ENCODE results near the gene RYR3. TPM values are rescaled to one million over a fixed set of nuclear protein-coding genes. Genes with fewer than 3 reads are reported as not detected.

RYR3 gene
- total and polyA plus RNA-seq, 4 donors = 0.88 to 23.1 (median 13.8) TPM

DNA sequence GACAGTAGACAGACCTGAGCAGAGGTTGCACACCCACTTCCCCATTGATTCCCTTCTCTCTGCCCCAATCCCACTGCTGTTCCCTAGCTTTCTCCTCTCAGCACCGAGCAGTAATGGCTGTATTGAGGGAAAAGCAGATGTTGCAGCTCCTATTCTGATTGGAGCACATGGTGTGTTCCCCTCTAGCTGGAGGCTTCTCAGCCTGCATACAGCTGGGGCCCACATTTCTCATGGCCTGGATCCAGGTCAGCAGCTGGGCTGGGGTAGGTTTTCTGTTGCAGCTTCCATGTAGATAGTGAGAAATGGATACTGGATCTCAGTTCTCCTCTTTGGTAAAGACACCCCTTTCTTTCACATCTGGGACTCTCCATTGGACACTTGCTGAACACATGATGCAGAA is 50.1 kb downstream of the RYR3 start:
- intact Hi-C loops (cut with DNase I) = no loop called here
- peaks cover 0 to 3% of the 10 kb centered on the region in 2 donors for H3K36me3 ChIP-seq (ENCODE audit: control insufficient read depth in 1 of 2, insufficient read depth in 2 of 2, low read length in 1 of 2)
- no peaks in the 10 kb centered on the region for H3K9me3 ChIP-seq (ENCODE audit: control insufficient read depth, low read length)
- ATAC-seq (ENCODE audit: low FRiP score) (no peak), DNase-seq (no peak)
- H3K27ac ChIP-seq (ENCODE audit: low read depth in 1 of 2, low read length in 2 of 2) = no peak overlapping the region
- no peak overlapping the region for H3K4me3 ChIP-seq (ENCODE audit: low read length in 2 of 2)
- 66 to 69% methylated on average over 1 of the region's 1 CpG for WGBS, 2 donors
- no peaks in the 10 kb centered on the region for H3K27me3 ChIP-seq (ENCODE audit: control insufficient read depth in 1 of 2, insufficient read depth in 2 of 2, low read length in 1 of 2)
- H3K4me1 ChIP-seq (ENCODE audit: control insufficient read depth in 1 of 2, insufficient read depth in 2 of 2, low read length in 2 of 2) = no peaks in the 10 kb centered on the region

DNA sequence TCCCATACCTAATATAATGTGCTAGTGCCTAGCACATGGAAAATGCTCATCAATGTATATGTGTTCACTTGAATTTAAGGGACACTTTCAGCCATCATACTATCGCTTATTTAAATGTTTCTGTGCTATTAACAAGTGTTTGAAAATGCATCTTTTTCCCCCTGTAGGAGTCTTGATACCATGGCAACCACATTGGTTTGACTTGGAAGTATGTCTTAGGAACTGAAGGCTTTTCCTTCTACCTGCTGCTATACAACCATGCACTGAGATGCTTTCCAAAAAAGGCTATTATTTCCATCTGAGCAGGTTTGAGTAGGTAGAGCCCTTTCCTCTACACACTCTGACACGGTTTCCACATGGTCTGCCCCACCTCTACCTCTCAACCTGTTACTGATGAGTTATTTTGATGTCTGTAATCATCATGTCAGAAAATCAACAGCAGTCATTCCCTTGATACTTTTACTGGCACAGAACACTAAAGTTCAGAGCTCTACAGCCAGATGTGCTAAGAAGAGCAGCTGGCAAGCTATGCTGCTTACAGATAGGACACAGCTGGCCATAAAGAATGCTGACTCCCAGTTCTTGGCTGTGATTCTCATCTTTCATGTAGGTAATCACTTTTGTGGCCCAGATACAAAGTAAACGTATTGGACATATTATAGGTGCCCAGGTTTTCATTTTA is 59.3 kb downstream of the RYR3 start:
- 78 to 79% methylated on average over 3 of the region's 3 CpGs for WGBS, 2 donors
- no peak for ATAC-seq (ENCODE audit: low FRiP score)

DNA sequence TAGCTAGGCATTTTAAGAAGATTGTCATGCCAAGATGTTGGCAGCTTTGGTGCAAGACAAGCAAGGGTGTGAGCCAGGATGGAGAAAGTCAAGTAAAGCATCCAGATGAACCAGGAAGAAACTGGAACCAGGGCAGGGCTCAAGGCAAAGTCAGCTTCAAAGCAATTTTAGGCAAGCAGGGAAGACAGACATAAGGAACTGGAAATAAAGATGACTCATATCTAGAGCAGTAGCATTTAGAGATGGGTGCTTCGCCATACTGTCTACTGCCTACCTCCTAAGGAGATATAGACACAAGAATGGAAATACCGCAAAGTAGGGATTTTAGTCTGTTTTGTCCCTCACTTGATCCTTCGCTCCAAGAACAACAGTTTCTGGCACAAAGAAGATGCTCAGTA is 59.9 kb downstream of the RYR3 start:
- 95 to 96% methylated on average over 3 of the region's 3 CpGs for WGBS, 2 donors
- Histone ChIP-seq H3K4me1 (ENCODE audit: control insufficient read depth in 1 of 2, insufficient read depth in 2 of 2, low read length in 2 of 2) (no peaks in the 10 kb centered on the region), H3K9me3 (ENCODE audit: control insufficient read depth, low read length) (no peaks in the 10 kb centered on the region), H3K4me3 (ENCODE audit: low read length in 2 of 2) (no peak overlapping the region), H3K36me3 (ENCODE audit: control insufficient read depth in 1 of 2, insufficient read depth in 2 of 2, low read length in 1 of 2) (peaks cover 0 to 2% of the 10 kb centered on the region in 2 donors), H3K27me3 (ENCODE audit: control insufficient read depth in 1 of 2, insufficient read depth in 2 of 2, low read length in 1 of 2) (no peaks in the 10 kb centered on the region), H3K27ac (ENCODE audit: low read depth in 1 of 2, low read length in 2 of 2) (no peak overlapping the region)
- intact Hi-C loops (cut with DNase I) = no loop called here
- ATAC-seq (ENCODE audit: low FRiP score) = no peak
- DNase-seq = no peak

More for the DNA sequence above, 59.3 kb downstream of the RYR3 start:
- no peak overlapping the region for H3K4me3 ChIP-seq (ENCODE audit: low read length in 2 of 2)
- no peak overlapping the region for H3K27ac ChIP-seq (ENCODE audit: low read depth in 1 of 2, low read length in 2 of 2)
- no peaks in the 10 kb centered on the region for H3K4me1 ChIP-seq (ENCODE audit: control insufficient read depth in 1 of 2, insufficient read depth in 2 of 2, low read length in 2 of 2)
- intact Hi-C loops (cut with DNase I) = no loop called here
- H3K27me3 ChIP-seq (ENCODE audit: control insufficient read depth in 1 of 2, insufficient read depth in 2 of 2, low read length in 1 of 2) = no peaks in the 10 kb centered on the region
- H3K36me3 ChIP-seq (ENCODE audit: control insufficient read depth in 1 of 2, insufficient read depth in 2 of 2, low read length in 1 of 2) = peaks cover 0 to 2% of the 10 kb centered on the region in 2 donors
- H3K9me3 ChIP-seq (ENCODE audit: control insufficient read depth, low read length) = no peaks in the 10 kb centered on the region
- DNase-seq = no peak

DNA sequence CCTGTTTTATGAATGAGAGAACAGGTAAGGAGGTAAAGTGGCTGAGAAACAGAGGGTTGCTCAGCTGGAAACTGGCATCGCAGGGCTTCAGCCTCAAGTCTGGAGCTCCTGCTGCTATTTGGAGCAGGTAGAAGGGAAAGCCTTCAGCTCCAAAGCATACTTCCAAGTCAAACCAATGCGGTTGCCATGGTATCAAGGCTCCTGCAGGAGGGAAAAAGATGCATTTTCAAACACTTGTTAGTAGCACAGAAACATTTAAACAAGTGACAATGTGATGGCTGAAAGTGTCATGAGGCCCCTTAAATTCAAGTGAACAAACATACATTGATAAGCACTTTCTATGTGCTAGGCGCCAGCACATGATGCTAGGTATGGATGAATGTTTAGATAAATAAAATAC is 60.4 kb downstream of the RYR3 start:
- ATAC-seq (ENCODE audit: low FRiP score) = no peak
- H3K27me3 ChIP-seq (ENCODE audit: control insufficient read depth in 1 of 2, insufficient read depth in 2 of 2, low read length in 1 of 2) = no peaks in the 10 kb centered on the region
- H3K9me3 ChIP-seq (ENCODE audit: control insufficient read depth, low read length) = no peaks in the 10 kb centered on the region
- no peaks in the 10 kb centered on the region for H3K4me1 ChIP-seq (ENCODE audit: control insufficient read depth in 1 of 2, insufficient read depth in 2 of 2, low read length in 2 of 2)
- intact Hi-C loops (cut with DNase I) = no loop called here
- H3K27ac ChIP-seq (ENCODE audit: low read depth in 1 of 2, low read length in 2 of 2) = no peak overlapping the region
- 87 to 91% methylated on average over 3 of the region's 3 CpGs for WGBS, 2 donors
- H3K4me3 ChIP-seq (ENCODE audit: low read length in 2 of 2) = no peak overlapping the region
- H3K36me3 ChIP-seq (ENCODE audit: control insufficient read depth in 1 of 2, insufficient read depth in 2 of 2, low read length in 1 of 2) = peaks cover 0 to 2% of the 10 kb centered on the region in 2 donors
- no peak for DNase-seq

DNA sequence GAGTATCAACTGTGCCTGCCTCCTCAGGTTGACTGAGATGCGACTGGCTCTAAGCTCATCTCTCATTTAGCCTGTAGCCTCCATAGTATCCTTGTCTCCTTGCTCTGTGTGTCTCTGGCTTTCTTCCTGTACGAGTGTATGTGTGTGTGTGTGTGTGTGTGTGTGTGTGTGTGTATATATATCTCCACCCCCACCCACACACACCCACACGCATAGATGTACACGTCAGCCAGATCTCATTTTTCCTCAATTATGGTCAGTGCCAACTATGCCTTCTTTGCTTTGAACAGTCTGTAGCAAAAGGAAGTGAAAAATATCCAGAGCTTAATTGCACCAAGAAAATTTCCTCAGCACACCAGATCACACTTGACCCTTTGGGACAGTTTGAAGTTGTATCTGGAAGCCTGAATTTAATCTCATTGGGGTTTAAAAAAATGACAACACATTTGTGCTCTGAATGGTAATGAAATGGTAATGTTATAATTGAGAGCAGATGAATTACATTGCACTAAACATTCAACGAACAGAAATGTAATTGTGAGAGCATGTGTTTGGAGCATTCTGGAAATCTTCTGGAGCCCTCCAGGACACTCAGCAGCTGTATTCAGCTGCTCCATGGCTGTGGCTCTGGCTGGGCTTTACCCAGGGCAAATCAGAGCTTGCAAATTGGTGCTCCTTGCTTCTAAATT is 63.6 kb downstream of the RYR3 start:
- Histone ChIP-seq H3K9me3 (ENCODE audit: control insufficient read depth, low read length) (no peaks in the 10 kb centered on the region), H3K4me1 (ENCODE audit: control insufficient read depth in 1 of 2, insufficient read depth in 2 of 2, low read length in 2 of 2) (peaks cover 0 to 3% of the 10 kb centered on the region in 2 donors), H3K4me3 (ENCODE audit: low read length in 2 of 2) (no peak overlapping the region), H3K27ac (ENCODE audit: low read depth in 1 of 2, low read length in 2 of 2) (no peak overlapping the region), H3K36me3 (ENCODE audit: control insufficient read depth in 1 of 2, insufficient read depth in 2 of 2, low read length in 1 of 2) (peaks cover 0 to 2% of the 10 kb centered on the region in 2 donors), H3K27me3 (ENCODE audit: control insufficient read depth in 1 of 2, insufficient read depth in 2 of 2, low read length in 1 of 2) (no peaks in the 10 kb centered on the region)
- intact Hi-C loops (cut with DNase I) = no loop called here
- DNase-seq (no peak), ATAC-seq (ENCODE audit: low FRiP score) (no peak)
- 49 to 50% methylated on average over 5 of the region's 5 CpGs for WGBS, 2 donors

DNA sequence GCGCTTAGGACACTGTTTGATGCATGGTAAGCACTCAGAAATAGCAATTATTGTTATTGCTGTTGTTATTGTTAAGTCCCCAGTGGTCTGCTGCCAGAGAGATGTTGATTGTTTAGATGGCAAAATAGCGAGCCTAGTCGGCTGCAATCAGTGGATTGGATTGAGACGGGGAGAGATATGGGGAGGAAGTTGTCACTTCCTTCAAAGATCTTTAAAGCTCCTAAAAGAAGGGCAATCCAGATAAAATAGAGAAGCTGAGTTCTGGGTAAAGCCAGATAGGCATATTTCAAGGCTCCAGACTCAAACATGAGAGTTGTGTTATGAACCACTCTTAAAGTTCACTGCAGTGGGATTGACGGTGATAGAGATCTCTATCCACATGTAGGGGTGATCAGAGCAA is 64.5 kb downstream of the RYR3 start:
- 43 to 52% methylated on average over 5 of the region's 5 CpGs for WGBS, 2 donors
- Histone ChIP-seq H3K36me3 (ENCODE audit: control insufficient read depth in 1 of 2, insufficient read depth in 2 of 2, low read length in 1 of 2) (no peaks in the 10 kb centered on the region), H3K4me1 (ENCODE audit: control insufficient read depth in 1 of 2, insufficient read depth in 2 of 2, low read length in 2 of 2) (peaks cover 0 to 3% of the 10 kb centered on the region in 2 donors), H3K27me3 (ENCODE audit: control insufficient read depth in 1 of 2, insufficient read depth in 2 of 2, low read length in 1 of 2) (no peaks in the 10 kb centered on the region), H3K4me3 (ENCODE audit: low read length in 2 of 2) (no peak overlapping the region), H3K27ac (ENCODE audit: low read depth in 1 of 2, low read length in 2 of 2) (no peak overlapping the region), H3K9me3 (ENCODE audit: control insufficient read depth, low read length) (no peaks in the 10 kb centered on the region)
- DNase-seq (no peak), ATAC-seq (ENCODE audit: low FRiP score) (no peak)
- intact Hi-C loops (cut with DNase I) = no loop called here

DNA sequence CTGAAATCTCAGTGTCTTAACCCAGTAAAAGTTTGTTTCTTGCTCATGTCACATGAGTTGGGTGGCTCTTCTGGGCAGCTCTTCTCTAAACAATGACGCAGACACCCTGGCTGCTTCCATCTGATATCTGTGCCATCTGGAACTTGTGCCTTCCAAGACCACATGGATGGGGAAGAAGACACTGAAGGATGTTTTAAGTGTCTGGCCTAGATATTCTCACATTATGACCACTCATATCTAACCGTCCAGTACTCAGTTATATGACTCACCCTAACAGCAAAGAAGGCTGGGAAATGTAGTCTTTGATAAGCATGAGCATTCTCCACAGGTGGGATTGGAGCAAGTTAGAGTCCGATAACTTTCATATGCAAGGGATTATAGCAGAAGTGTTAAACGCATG is 66.4 kb downstream of the RYR3 start:
- Histone ChIP-seq H3K27me3 (ENCODE audit: control insufficient read depth in 1 of 2, insufficient read depth in 2 of 2, low read length in 1 of 2) (no peaks in the 10 kb centered on the region), H3K4me1 (ENCODE audit: control insufficient read depth in 1 of 2, insufficient read depth in 2 of 2, low read length in 2 of 2) (peaks cover 0 to 3% of the 10 kb centered on the region in 2 donors), H3K27ac (ENCODE audit: low read depth in 1 of 2, low read length in 2 of 2) (no peak overlapping the region), H3K4me3 (ENCODE audit: low read length in 2 of 2) (no peak overlapping the region), H3K36me3 (ENCODE audit: control insufficient read depth in 1 of 2, insufficient read depth in 2 of 2, low read length in 1 of 2) (no peaks in the 10 kb centered on the region), H3K9me3 (ENCODE audit: control insufficient read depth, low read length) (no peaks in the 10 kb centered on the region)
- ATAC-seq (ENCODE audit: low FRiP score) (no peak), DNase-seq (no peak)
- WGBS, 2 donors = 89 to 92% methylated on average over 4 of the region's 4 CpGs
- intact Hi-C loops (cut with DNase I) = no loop called here

DNA sequence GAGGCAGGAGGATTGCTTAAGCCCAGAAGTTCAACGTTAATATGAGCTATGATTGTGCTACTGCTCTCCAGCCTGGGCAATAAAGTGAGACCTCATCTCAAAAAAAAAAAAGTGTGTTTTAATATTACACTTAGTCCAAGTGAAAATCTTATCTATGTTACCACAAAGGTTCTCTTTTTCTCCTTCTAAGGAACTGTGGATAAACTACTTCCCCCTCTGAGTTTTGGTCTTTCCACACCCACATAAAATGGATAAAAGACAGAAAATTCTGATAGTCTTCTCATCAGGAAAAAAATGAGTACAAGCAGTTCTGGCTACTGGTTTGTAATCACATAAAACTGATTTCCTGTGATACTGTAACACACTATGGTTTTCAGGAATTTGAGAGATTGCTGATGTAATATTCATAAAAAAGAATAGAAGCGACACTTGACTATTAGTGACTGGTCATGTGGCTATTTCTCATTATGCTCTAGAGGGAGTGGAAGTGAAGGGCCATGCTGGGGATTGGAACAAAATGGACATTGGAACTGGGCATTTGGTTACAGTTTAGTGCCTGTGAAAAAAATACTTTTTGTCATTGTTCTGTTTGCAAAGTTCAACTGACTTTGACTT is 68.2 kb downstream of the RYR3 start:
- DNase-seq = no peak
- 84 to 86% methylated on average over 2 of the region's 2 CpGs for WGBS, 2 donors
- Histone ChIP-seq H3K4me3 (ENCODE audit: low read length in 2 of 2) (no peak overlapping the region), H3K27me3 (ENCODE audit: control insufficient read depth in 1 of 2, insufficient read depth in 2 of 2, low read length in 1 of 2) (no peaks in the 10 kb centered on the region), H3K36me3 (ENCODE audit: control insufficient read depth in 1 of 2, insufficient read depth in 2 of 2, low read length in 1 of 2) (no peaks in the 10 kb centered on the region), H3K4me1 (ENCODE audit: control insufficient read depth in 1 of 2, insufficient read depth in 2 of 2, low read length in 2 of 2) (peaks cover 0 to 3% of the 10 kb centered on the region in 2 donors), H3K9me3 (ENCODE audit: control insufficient read depth, low read length) (no peaks in the 10 kb centered on the region), H3K27ac (ENCODE audit: low read depth in 1 of 2, low read length in 2 of 2) (no peak overlapping the region)
- intact Hi-C loops (cut with DNase I) = no loop called here
- no peak for ATAC-seq (ENCODE audit: low FRiP score)

All from aorta (tissue), 5 donors.